Measurements from ENCODE around the gene ORAI3. TPM values are rescaled to one million over a fixed set of nuclear protein-coding genes. Genes with fewer than 3 reads are reported as not detected.

ORAI3 gene
- total and polyA plus RNA-seq, 2 of the 13 experiments (the other 11 are each of a cell fraction or from before 2014, with no cell fraction given), result 11.4 to 32.0 TPM

- TF ChIP-seq NONO (IDR thresholded peaks at IDR 0.05), result no peak
- peak; percentile 65 for TF ChIP-seq NONO (CRISPR knock-in tag; conservative IDR thresholded peaks at IDR 0.05)
- no peak for TF ChIP-seq ZNF782 (CRISPR knock-in tag; IDR thresholded peaks at IDR 0.05; ENCODE audit: borderline replicate concordance)
- TF ChIP-seq ZNF713 (CRISPR knock-in tag; IDR thresholded peaks at IDR 0.05), result peak; percentile 25; the same call in 1 of the 2 replicates
- TF ChIP-seq TRIM22 (IDR thresholded peaks at IDR 0.05), result no peak
- TF ChIP-seq ZNF124 (CRISPR knock-in tag; IDR thresholded peaks at IDR 0.05), result peak; percentile 69; the same call in 1 of the 2 replicates
- no peak for TF ChIP-seq FOXM1 (CRISPR knock-in tag; IDR thresholded peaks at IDR 0.05)
- peak; percentile 50 for TF ChIP-seq HNRNPLL (IDR thresholded peaks at IDR 0.05; ENCODE audit: low read depth, low read length, poor library complexity, severe bottlenecking)
- TF ChIP-seq HOXA5 (CRISPR knock-in tag; IDR thresholded peaks at IDR 0.05), result no peak; the same call in 1 of the 2 replicates
- no peak for TF ChIP-seq ZNF292 (CRISPR knock-in tag; IDR thresholded peaks at IDR 0.05; ENCODE audit: borderline replicate concordance, low read depth)
- TF ChIP-seq ELF4 (CRISPR knock-in tag; IDR thresholded peaks at IDR 0.05; ENCODE audit: borderline replicate concordance), result no peak
- TF ChIP-seq RFXANK (CRISPR knock-in tag; IDR thresholded peaks at IDR 0.05), result no peak
- no peak for TF ChIP-seq PBX2 (CRISPR knock-in tag; IDR thresholded peaks at IDR 0.05)
- TF ChIP-seq KIAA2018 (CRISPR knock-in tag; IDR thresholded peaks at IDR 0.05; ENCODE audit: borderline replicate concordance), result peak; percentile 50; the same call in 1 of the 2 replicates
- no peak; the same call in 1 of the 2 replicates for TF ChIP-seq NFIC (IDR thresholded peaks at IDR 0.05; ENCODE audit: low read length)
- TF ChIP-seq IRF9 (CRISPR knock-in tag; IDR thresholded peaks at IDR 0.05; ENCODE audit: borderline replicate concordance), result no peak; the same call in 1 of the 2 replicates
- TF ChIP-seq TCF12 (IDR thresholded peaks at IDR 0.05), result no peak
- TF ChIP-seq TCF12 (CRISPR knock-in tag; IDR thresholded peaks at IDR 0.05), result no peak
These were observed at the start of gene ORAI3 (continued) for GRCh38 chr16:30948667-30949649.
